ENCODE data around the gene PRKG1. TPM values are rescaled to one million over a fixed set of nuclear protein-coding genes. Genes with fewer than 3 reads are reported as not detected.

PRKG1 gene
- total and polyA plus RNA-seq, 2 of the 8 experiments (the other 6 are each of a cell fraction or from before 2014, with no cell fraction given) = 4.2 to 15.2 TPM

DNA sequence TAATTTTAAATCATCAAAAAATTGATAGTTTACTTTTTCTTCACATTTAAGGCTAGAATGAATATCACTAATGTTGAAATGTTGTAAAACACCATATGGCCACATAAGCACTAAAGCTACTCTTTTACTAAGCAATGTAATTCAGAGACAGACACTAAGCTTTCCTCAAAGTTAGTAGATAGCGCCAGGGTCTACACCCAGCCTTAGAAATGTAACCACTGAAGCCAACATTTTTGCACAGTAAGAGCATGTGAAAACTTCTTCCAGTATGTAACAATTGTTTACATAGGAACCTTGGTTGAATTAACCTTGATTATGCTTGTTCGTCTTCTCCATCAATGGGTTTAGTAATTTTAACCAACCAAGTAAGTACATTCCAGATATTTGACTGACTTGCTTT lies 28.4 kb upstream of the PRKG1 start:
- H3K27ac ChIP-seq (ENCODE audit: low read depth, low read length) = no peak overlapping the region
- H4K91ac ChIP-seq (replicated peaks; ENCODE audit: insufficient read length, low read length) = no peak overlapping the region
- no peak overlapping the region for H2BK15ac ChIP-seq (ENCODE audit: low read length)
- no peak for FAIRE-seq
- H3K9ac ChIP-seq (replicated peaks in 1 of 4; ENCODE audit: extremely low read depth in 1 of 4, low read depth in 3 of 4, low read length in 3 of 4) = no peak overlapping the region
- POLR2A ChIA-PET (ENCODE audit: partially characterized antibody) = no interaction called here
- H3K9me3 ChIP-seq (ENCODE audit: insufficient read depth in 2 of 2, low read depth in 1 of 2, low read length in 1 of 2) = no peaks in the 10 kb centered on the region
- no peak overlapping the region for H2BK5ac ChIP-seq (ENCODE audit: low read depth, low read length)
- H2AK5ac ChIP-seq (ENCODE audit: low read depth, low read length) = no peak overlapping the region
- H3K23me2 ChIP-seq (ENCODE audit: low read depth, low read length) = no peaks in the 10 kb centered on the region
- H3K4me1 ChIP-seq (replicated peaks in 1 of 4; ENCODE audit: control insufficient read depth in 3 of 4, insufficient read depth in 4 of 4, low read length in 3 of 4) = no peaks in the 10 kb centered on the region
- H3K36me3 ChIP-seq (ENCODE audit: control insufficient read depth in 2 of 4, insufficient read depth in 4 of 4, low read length in 3 of 4) = no peaks in the 10 kb centered on the region
- H3K79me1 ChIP-seq (ENCODE audit: low read depth, low read length) = no peaks in the 10 kb centered on the region
- H4K20me1 ChIP-seq (replicated peaks in 1 of 2; ENCODE audit: control insufficient read depth in 1 of 2, insufficient read depth in 2 of 2, low read length in 2 of 2) = no peaks in the 10 kb centered on the region
- H2AFZ ChIP-seq (ENCODE audit: low read length) = no peak overlapping the region
- H4K8ac ChIP-seq (ENCODE audit: extremely low read depth, insufficient read depth, low read length) = no peak overlapping the region
- CTCF ChIA-PET (ENCODE audit: partially characterized antibody) = interaction anchor here (1.6 kb wide), 1 partner anchor 18 kb away, joined by 4 read pairs; no protein-coding TSS in a partner anchor
- no peak overlapping the region for H2BK20ac ChIP-seq (ENCODE audit: low read length)
- no peak overlapping the region for H3K4me2 ChIP-seq (ENCODE audit: insufficient read depth in 1 of 2, low read depth in 2 of 2, low read length in 2 of 2)
- no peak overlapping the region for H3K4me3 ChIP-seq (ENCODE audit: extremely low read depth in 1 of 4, insufficient read depth in 2 of 4, low read depth in 3 of 4, low read length in 4 of 4)
- no peak overlapping the region for H2BK12ac ChIP-seq (ENCODE audit: low read depth, low read length)
- no peaks in the 10 kb centered on the region for H3K27me3 ChIP-seq (replicated peaks in 1 of 4; ENCODE audit: control insufficient read depth in 3 of 4, extremely low read depth in 1 of 4, insufficient read depth in 3 of 4, low read length in 3 of 4)
- 97% methylated on average over 2 of the region's 2 CpGs; no CpG with 5 or more reads in 1 of the 2 experiments for WGBS, 2 experiments (ENCODE audit: extremely low coverage in 1 of 2, insufficient coverage in 1 of 2, insufficient read length in 1 of 2, insufficient replicate concordance in 2 of 2, low coverage in 1 of 2, low lambda C conversion rate in 2 of 2, missing lambda C conversion rate in 1 of 2)
- no peak overlapping the region for H3K14ac ChIP-seq (ENCODE audit: insufficient read length)
- no peak overlapping the region for H3K23ac ChIP-seq (ENCODE audit: insufficient read length)
- H3K18ac ChIP-seq (ENCODE audit: extremely low read depth, low read length) = no peak overlapping the region
- H3K4ac ChIP-seq (replicated peaks; ENCODE audit: insufficient read length, low read depth, low read length) = no peak overlapping the region
- H2BK120ac ChIP-seq (replicated peaks; ENCODE audit: low read depth, low read length) = no peak overlapping the region
- no peak overlapping the region for H3K56ac ChIP-seq (replicated peaks; ENCODE audit: insufficient read length, low read depth, low read length)
- no peak for DNase-seq (ENCODE audit: low read depth in 1 of 2, low spot score in 2 of 2)
- no peaks in the 10 kb centered on the region for H3K79me2 ChIP-seq (ENCODE audit: control insufficient read depth in 1 of 2, insufficient read depth in 2 of 2, low read length in 2 of 2)
- no peak overlapping the region for H4K5ac ChIP-seq (ENCODE audit: insufficient read length, low read depth, low read length)
- TF ChIP-seq EGR1 (IDR thresholded peaks at IDR 0.05; ENCODE audit: borderline replicate concordance, low read depth, low read length) = no peak
- no peak for TF ChIP-seq SP1 (IDR thresholded peaks at IDR 0.05; ENCODE audit: low read depth, low read length)
- TF ChIP-seq, protein P1, sequence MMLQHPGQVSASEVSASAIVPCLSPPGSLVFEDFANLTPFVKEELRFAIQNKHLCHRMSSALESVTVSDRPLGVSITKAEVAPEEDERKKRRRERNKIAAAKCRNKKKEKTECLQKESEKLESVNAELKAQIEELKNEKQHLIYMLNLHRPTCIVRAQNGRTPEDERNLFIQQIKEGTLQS (IDR thresholded peaks at IDR 0.05; ENCODE audit: insufficient read depth, low read depth, low read length) = no peak
- no peak for TF ChIP-seq JUND (IDR thresholded peaks at IDR 0.05; ENCODE audit: low read length)
- no peak for TF ChIP-seq SIX5 (IDR thresholded peaks at IDR 0.05; ENCODE audit: low read depth, low read length)
- TF ChIP-seq HDAC2 (IDR thresholded peaks at IDR 0.05; ENCODE audit: borderline replicate concordance in 1 of 2, low read depth in 2 of 2, low read length in 2 of 2) = no peak
- no peak for TF ChIP-seq POLR2A (IDR thresholded peaks at IDR 0.05; ENCODE audit: control extremely low read depth in 1 of 2, low read depth in 2 of 2, low read length in 2 of 2)
- TF ChIP-seq, protein P2, sequence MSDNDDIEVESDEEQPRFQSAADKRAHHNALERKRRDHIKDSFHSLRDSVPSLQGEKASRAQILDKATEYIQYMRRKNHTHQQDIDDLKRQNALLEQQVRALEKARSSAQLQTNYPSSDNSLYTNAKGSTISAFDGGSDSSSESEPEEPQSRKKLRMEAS (IDR thresholded peaks at IDR 0.05) = no peak
- no peak for TF ChIP-seq NANOG (IDR thresholded peaks at IDR 0.05; ENCODE audit: insufficient read depth, low read depth, low read length, poor library complexity, severe bottlenecking)
- TF ChIP-seq, protein P3, sequence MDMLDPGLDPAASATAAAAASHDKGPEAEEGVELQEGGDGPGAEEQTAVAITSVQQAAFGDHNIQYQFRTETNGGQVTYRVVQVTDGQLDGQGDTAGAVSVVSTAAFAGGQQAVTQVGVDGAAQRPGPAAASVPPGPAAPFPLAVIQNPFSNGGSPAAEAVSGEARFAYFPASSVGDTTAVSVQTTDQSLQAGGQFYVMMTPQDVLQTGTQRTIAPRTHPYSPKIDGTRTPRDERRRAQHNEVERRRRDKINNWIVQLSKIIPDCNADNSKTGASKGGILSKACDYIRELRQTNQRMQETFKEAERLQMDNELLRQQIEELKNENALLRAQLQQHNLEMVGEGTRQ (IDR thresholded peaks at IDR 0.05; ENCODE audit: low read length) = no peak
- no peak for TF ChIP-seq TCF12 (IDR thresholded peaks at IDR 0.05; ENCODE audit: low read depth, low read length)
- TF ChIP-seq TAF7 (optimal IDR thresholded peaks at IDR 0.05; ENCODE audit: borderline replicate concordance, low read depth, low read length) = no peak
- no peak for TF ChIP-seq KDM5A (IDR thresholded peaks at IDR 0.05; ENCODE audit: low read length)

Measured in H1 (cell line).